H9 (cell line): ENCODE measurements around the gene KRTAP2-1. TPM values are rescaled to one million over a fixed set of nuclear protein-coding genes. Genes with fewer than 3 reads are reported as not detected.

Experiments used
- DNase-seq: peaks from one replicate; pipeline ENCODE4 v3.0.0-alpha.2; 2017
- H2AFZ ChIP-seq: one replicate; pipeline ENCODE4 v1.6.1; 2013; ENCODE audit warnings: mild to moderate bottlenecking, low read length, control low read depth, moderate library complexity
- H2AK5ac ChIP-seq: 2 replicates; pipeline ENCODE4 v1.6.1; 2013; ENCODE audit warnings: low read length, control low read depth, mixed read lengths; ENCODE audit not compliant: insufficient read length
- H2BK120ac ChIP-seq: one replicate; pipeline ENCODE4 v1.6.1; 2013; ENCODE audit warnings: low read depth, mild to moderate bottlenecking, low read length, control low read depth, inconsistent platforms; ENCODE audit not compliant: poor library complexity, severe bottlenecking
- H2BK12ac ChIP-seq: 2 replicates; pipeline ENCODE4 v1.6.1; 2013; ENCODE audit warnings: low read length, control low read depth, mixed read lengths, low read depth; ENCODE audit not compliant: insufficient read length
- H2BK15ac ChIP-seq: 2 replicates; pipeline ENCODE4 v1.6.1; 2013; ENCODE audit warnings: low read depth, low read length, control low read depth
- H2BK20ac ChIP-seq: one replicate; pipeline ENCODE4 v1.6.1; 2013; ENCODE audit warnings: low read depth, mild to moderate bottlenecking, low read length, control low read depth, inconsistent platforms; ENCODE audit not compliant: poor library complexity, severe bottlenecking
- H2BK5ac ChIP-seq: 2 replicates; pipeline ENCODE4 v1.6.1; 2013; ENCODE audit warnings: low read length, control low read depth, mixed read lengths; ENCODE audit not compliant: insufficient read length
- H3K14ac ChIP-seq: 2 replicates; pipeline ENCODE4 v1.6.1; 2013; ENCODE audit warnings: low read length, control low read depth; ENCODE audit not compliant: insufficient read depth
- H3K18ac ChIP-seq: 2 replicates; pipeline ENCODE4 v1.6.1; 2013; ENCODE audit warnings: low read depth, mild to moderate bottlenecking, mixed read lengths, low read length, control low read depth; ENCODE audit not compliant: insufficient read length
- H3K23ac ChIP-seq: 2 replicates; pipeline ENCODE4 v1.6.1; 2013; ENCODE audit warnings: low read length, control low read depth, mixed read lengths, low read depth; ENCODE audit not compliant: insufficient read length
- H3K23me2 ChIP-seq: 2 replicates; pipeline ENCODE4 v1.6.1; 2013; ENCODE audit warnings: low read depth, mild to moderate bottlenecking, mixed read lengths, low read length, control low read depth; ENCODE audit not compliant: insufficient read length, poor library complexity, severe bottlenecking
- H3K27ac ChIP-seq: 2 replicates; pipeline ENCODE4 v1.5.1; 2013; ENCODE audit warnings: low read length, control low read depth, mixed read lengths, low read depth; ENCODE audit not compliant: insufficient read length
- H3K27me3 ChIP-seq: 2 replicates; pipeline ENCODE4 v1.6.1; 2013; ENCODE audit warnings: low read length, control low read depth, inconsistent platforms; ENCODE audit not compliant: insufficient read depth
- H3K4ac ChIP-seq: 2 replicates; pipeline ENCODE4 v1.6.1; 2013; ENCODE audit warnings: low read depth, mild to moderate bottlenecking, control low read depth, inconsistent platforms, low read length, moderate library complexity
- H3K4me1 ChIP-seq: 2 replicates; pipeline ENCODE4 v1.6.1; 2013; ENCODE audit warnings: low read length, control low read depth, inconsistent platforms; ENCODE audit not compliant: insufficient read depth
- H3K4me2 ChIP-seq: 2 replicates; pipeline ENCODE4 v1.6.1; 2013; ENCODE audit warnings: low read length, control low read depth, mixed read lengths; ENCODE audit not compliant: insufficient read length, insufficient read depth
- H3K56ac ChIP-seq: 2 replicates; pipeline ENCODE4 v1.6.1; 2013; ENCODE audit warnings: low read depth, mild to moderate bottlenecking, mixed read lengths, low read length, control low read depth; ENCODE audit not compliant: insufficient read length
- H3K79me1 ChIP-seq: 2 replicates; pipeline ENCODE4 v1.6.1; 2013; ENCODE audit warnings: low read depth, mild to moderate bottlenecking, moderate library complexity, low read length, control low read depth, inconsistent platforms; ENCODE audit not compliant: insufficient read depth, poor library complexity, severe bottlenecking
- H3K79me2 ChIP-seq: 2 replicates; pipeline ENCODE4 v1.6.1; 2013; ENCODE audit warnings: low read length, control low read depth, inconsistent platforms; ENCODE audit not compliant: insufficient read depth
- H3K9ac ChIP-seq: 2 replicates; pipeline ENCODE4 v1.6.1; 2013; ENCODE audit warnings: low read length, control low read depth, mixed read lengths; ENCODE audit not compliant: insufficient read length; ENCODE audit errors: extremely low read depth
- H3K9me3 ChIP-seq: one replicate; pipeline ENCODE4 v1.6.1; 2013; ENCODE audit warnings: low read depth, low read length, inconsistent platforms; ENCODE audit not compliant: control insufficient read depth
- H3T11ph ChIP-seq: one replicate; pipeline ENCODE4 v1.6.1; 2013; ENCODE audit warnings: mild to moderate bottlenecking, low read length, control low read depth, inconsistent platforms
- H4K20me1 ChIP-seq: one replicate; pipeline ENCODE4 v1.6.1; 2013; ENCODE audit not compliant: control insufficient read depth, insufficient read length, insufficient read depth
- H4K5ac ChIP-seq: 2 replicates; pipeline ENCODE4 v1.6.1; 2013; ENCODE audit warnings: low read depth, mild to moderate bottlenecking, mixed read lengths, low read length, control low read depth; ENCODE audit not compliant: insufficient read length
- H4K8ac ChIP-seq: replicated peaks from 2 replicates; pipeline ENCODE4 v1.6.1; 2013; ENCODE audit warnings: low read length, control low read depth, mixed read lengths, low read depth; ENCODE audit not compliant: insufficient read length
- H4K91ac ChIP-seq: 2 replicates; pipeline ENCODE4 v1.6.1; 2013; ENCODE audit warnings: low read depth, mild to moderate bottlenecking, moderate library complexity, mixed read lengths, low read length, control low read depth; ENCODE audit not compliant: insufficient read length
- H3K27ac Mint-ChIP-seq, 3 experiments: 2 replicates in 2 of 3; 3 replicates in 1 of 3; pipeline ENCODE4 v1.8.0; 2020 to 2021; ENCODE audit warnings: mixed read lengths in 3 of 3, mild to moderate bottlenecking in 1 of 3, moderate library complexity in 1 of 3
- H3K27me3 Mint-ChIP-seq: 2 replicates; pipeline ENCODE4 v1.8.0; 2021; ENCODE audit warnings: low read depth, mild to moderate bottlenecking, moderate library complexity, mixed read lengths
- H3K36me3 Mint-ChIP-seq, 3 experiments: 2 replicates in 2 of 3; 3 replicates in 1 of 3; pipeline ENCODE4 v1.8.0; 2020 to 2021; ENCODE audit warnings: low read depth in 3 of 3, mixed read lengths in 3 of 3; ENCODE audit not compliant: insufficient read depth in 1 of 3
- H3K4me1 Mint-ChIP-seq, 2 experiments: 2 replicates each; pipeline ENCODE4 v1.8.0; 2020; ENCODE audit warnings: mixed read lengths in 2 of 2
- H3K4me3 Mint-ChIP-seq, 2 experiments: 2 replicates in 1 of 2; 3 replicates in 1 of 2; pipeline ENCODE4 v1.8.0; 2020 to 2021; ENCODE audit warnings: mild to moderate bottlenecking in 2 of 2, mixed read lengths in 2 of 2, moderate library complexity in 1 of 2
- H3K9me3 Mint-ChIP-seq, 2 experiments: 2 replicates in 1 of 2; 3 replicates in 1 of 2; pipeline ENCODE4 v1.8.0; 2020; ENCODE audit warnings: mild to moderate bottlenecking in 2 of 2, mixed read lengths in 2 of 2, moderate library complexity in 1 of 2
- CTCF ChIP-seq: fragments of 200-600 bp; sonication (generic); conservative IDR thresholded peaks from 3 replicates; pipeline ENCODE4 v1.8.0; 2021; ENCODE audit warnings: antibody characterized with exemption, mild to moderate bottlenecking
- WGBS: extraction: QIAGEN DNeasy Blood & Tissue Kit; methylation state at CpG from one replicate; pipeline ENCODE4 v1.1.7; 2013; ENCODE audit warnings: missing lambda C conversion rate, low lambda C conversion rate, mixed read lengths; ENCODE audit not compliant: insufficient read length; ENCODE audit errors: extremely low coverage; 5-methylcytosine and 5-hydroxymethylcytosine counted together
- total RNA-seq: library from RNA; stranded (reverse); gene quantifications from 2 replicates; pipeline ENCODE4 v1.2.1, GENCODE V29; 2021

Gene KRTAP2-1
- total RNA-seq, 1 experiment from 2014 or later: not detected

- Histone ChIP-seq H2BK20ac (no peak overlapping the region), H4K8ac (no peak overlapping the region), H2BK120ac (no peak overlapping the region), H3K79me2 (no peaks in the 10 kb centered on the region), H3K27ac (no peak overlapping the region), H3K23ac (no peak overlapping the region), H2BK5ac (no peak overlapping the region), H3K79me1 (no peaks in the 10 kb centered on the region), H2AK5ac (no peak overlapping the region), H3K56ac (no peak overlapping the region), H3K9ac (no peak overlapping the region), H4K20me1 (no peaks in the 10 kb centered on the region), H3K18ac (no peak overlapping the region), H3K23me2 (no peaks in the 10 kb centered on the region), H3K4me2 (no peak overlapping the region), H3K14ac (no peak overlapping the region), H3T11ph (no peak overlapping the region), H3K4ac (no peak overlapping the region), H2AFZ (no peak overlapping the region), H2BK15ac (no peak overlapping the region), H2BK12ac (no peak overlapping the region), H3K4me1 (no peaks in the 10 kb centered on the region; the same call in 1 of the 2 replicates), H3K9me3 (no peaks in the 10 kb centered on the region), H4K91ac (no peak overlapping the region), H4K5ac (no peak overlapping the region), H3K27me3 (no peaks in the 10 kb centered on the region)
- no CpG with 5 or more reads among the region's 4 CpGs for WGBS
- peaks cover 17 to 19% of the 10 kb centered on the region in 2 experiments for H3K4me1 Mint-ChIP-seq
- TF ChIP-seq CTCF: no peak
- no peak overlapping the region for H3K27ac Mint-ChIP-seq
- H3K9me3 Mint-ChIP-seq: no peaks in the 10 kb centered on the region
- DNase-seq: no peak
- no peaks in the 10 kb centered on the region for H3K27me3 Mint-ChIP-seq
- H3K36me3 Mint-ChIP-seq: no peaks in the 10 kb centered on the region
- H3K4me3 Mint-ChIP-seq: no peak overlapping the region
Measured at GRCh38 chr17:41009301-41009760, 37.8 kb downstream of the KRTAP2-1 start.
